Stimulated activated CD8-positive, alpha-beta memory T cell treated with anti-CD3 and anti-CD28 coated beads, Interleukin-7, amount 100 ng/mL, for 48 hours (primary cell): ENCODE results near the gene PRKCA.

Experiments
- DNase-seq, 2 donors: peaks; one replicate each; pipeline ENCODE4 v3.0.0-alpha.2; 2020; ENCODE audit warnings: low read depth in 1 of 2; ENCODE audit errors: extremely low read depth in 1 of 2

The PRKCA gene

DNA sequence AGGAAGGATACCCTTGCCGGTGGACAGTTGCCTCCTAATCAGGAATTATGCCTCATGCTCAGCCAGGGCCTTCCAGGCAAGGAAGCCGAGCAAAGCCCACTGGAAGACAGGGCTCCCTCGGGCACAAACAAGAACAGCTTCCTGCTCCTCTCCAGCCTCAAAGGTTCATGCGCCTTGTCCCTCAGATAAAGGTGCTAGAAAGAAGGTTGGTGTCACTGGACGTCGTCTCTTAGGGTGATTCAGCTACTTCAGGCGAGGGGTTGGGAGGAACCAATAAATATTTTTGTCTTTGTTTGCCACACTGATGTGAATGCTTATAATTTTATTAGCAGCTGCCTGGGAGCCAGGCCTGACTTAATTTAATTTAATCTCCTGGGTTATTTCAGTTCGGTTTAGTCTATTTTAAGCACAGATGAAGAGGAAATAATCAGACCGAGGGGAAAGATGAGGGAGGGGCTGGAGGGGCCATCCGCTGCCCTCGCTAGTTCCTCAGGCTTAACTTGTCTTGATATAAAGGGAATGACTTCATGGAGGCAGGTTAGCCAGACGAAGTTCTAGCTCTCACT, 360.7 kb downstream of the PRKCA start:
- DNase-seq: no peak

DNA sequence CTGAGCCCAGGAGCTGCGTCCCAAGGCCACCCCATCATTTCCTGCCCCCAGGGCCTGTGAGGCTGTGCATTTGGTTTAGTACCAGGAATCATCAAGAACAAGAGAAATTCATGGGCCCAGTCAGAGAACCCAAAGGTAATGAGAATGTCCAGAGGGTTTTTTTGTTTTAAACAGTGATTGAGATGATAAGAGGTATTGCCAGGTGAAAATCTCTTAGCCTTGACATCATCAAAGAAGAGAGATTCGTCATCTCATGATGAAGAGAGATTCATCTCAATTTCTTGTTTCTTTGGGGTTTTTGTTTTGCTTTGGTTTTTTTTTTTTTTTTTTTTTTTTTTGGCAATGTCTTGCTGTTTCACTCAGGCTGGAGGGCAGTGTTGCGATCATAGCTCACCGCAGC, 361.9 kb downstream of the PRKCA start:
- DNase-seq: no peak

DNA sequence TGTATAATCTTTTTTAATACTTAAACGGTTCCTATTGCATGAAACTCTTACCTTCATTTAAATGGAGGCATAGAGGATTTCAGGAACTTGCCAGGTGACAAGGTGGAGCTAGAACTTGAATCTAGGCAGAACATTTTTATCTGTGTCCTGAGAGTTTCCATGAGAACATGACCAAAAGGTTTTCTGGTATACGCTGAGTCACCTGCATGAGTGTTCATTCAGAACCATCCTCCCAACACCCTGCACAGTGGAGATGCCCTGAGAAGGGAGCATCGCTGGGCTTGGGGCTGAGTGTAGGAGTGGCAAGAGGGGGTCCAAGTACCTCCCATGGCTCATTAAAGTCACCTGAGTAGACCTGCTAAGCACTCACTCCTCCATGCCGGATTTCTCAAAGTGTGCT, 362.8 kb downstream of the PRKCA start:
- DNase-seq: no peak

DNA sequence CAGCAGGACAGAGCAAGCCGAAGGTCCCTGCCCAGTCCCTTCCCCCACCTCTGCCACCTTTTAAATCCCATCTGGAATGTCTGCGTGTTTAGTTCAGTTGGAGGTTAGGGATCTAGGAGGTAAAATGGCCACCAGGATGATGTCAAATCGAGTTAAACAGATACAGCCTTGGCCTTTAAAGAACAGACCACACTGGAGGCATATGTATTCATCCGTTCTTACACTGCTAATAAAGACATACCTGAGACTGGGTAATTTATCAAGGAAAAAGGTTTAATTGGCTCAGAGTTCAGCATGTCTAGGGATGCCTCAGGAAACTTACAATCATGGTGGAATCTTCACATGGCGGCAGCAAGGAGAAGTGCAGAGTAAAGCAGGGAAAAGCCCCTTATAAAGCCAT, 364.7 kb downstream of the PRKCA start:
- DNase-seq: no peak

DNA sequence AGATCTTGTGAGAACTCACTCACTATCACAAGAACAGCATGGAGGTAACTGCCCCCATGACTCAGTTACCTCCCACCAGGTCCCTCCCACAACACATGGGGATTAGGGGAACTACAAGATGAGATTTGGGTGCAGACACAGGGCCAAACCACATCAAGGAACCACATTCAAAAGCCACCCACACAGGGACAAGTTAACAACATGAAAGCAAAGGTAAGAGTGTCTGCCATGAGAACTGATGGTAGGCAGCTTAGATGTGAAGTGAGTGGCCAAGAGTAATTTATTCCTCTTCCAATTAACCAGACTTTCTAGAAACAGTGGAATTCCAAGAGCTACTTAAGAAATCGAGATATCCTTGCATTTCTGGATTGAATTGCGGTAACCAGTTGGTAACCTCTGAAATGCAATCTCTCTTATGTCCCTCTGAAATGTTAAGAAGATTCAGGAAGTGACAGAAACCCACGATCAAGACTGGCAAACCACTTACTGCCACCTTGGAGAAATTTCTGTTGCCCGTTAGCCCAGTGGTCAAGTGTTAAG, 365.1 kb downstream of the PRKCA start:
- DNase-seq: peak; percentile 43 to 76

DNA sequence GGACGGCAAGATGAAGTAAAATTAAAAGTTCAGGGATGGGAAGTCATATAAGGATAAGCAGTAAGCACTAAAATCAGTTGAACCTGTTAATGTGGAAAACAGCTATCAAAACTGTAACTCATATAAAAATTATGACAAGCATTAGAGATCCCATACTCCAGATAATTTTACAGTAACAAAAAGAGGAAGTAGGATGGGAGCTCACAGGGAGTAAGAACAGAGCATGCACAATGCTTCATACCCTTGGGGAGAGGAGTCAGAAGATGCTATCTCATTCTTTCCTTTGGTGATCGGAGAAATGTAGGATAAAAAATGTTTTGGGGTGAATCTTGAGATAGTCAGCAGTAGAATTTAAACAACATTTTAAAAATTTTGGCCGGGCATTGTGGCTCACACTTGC, 367.8 kb downstream of the PRKCA start:
- no peak for DNase-seq

DNA sequence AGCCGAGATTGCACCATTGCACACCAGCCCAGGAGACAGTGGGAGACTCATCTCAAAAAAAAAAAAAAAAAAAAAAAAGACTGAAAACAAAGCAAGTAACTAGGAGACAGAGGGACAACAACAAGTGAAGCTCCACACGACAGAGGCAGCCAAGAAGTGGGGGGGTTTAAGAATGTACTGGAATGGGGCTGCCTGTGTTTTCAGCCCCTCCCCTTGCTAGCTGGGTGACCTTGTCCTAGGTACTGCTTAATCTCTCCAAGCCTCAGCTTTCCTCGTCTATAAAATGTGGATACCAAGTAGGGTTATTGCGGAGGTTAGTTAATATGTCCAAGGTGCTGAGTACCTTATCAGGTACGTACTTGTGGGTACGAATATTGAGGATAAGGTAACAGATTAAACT, 368.7 kb downstream of the PRKCA start:
- no peak for DNase-seq

DNA sequence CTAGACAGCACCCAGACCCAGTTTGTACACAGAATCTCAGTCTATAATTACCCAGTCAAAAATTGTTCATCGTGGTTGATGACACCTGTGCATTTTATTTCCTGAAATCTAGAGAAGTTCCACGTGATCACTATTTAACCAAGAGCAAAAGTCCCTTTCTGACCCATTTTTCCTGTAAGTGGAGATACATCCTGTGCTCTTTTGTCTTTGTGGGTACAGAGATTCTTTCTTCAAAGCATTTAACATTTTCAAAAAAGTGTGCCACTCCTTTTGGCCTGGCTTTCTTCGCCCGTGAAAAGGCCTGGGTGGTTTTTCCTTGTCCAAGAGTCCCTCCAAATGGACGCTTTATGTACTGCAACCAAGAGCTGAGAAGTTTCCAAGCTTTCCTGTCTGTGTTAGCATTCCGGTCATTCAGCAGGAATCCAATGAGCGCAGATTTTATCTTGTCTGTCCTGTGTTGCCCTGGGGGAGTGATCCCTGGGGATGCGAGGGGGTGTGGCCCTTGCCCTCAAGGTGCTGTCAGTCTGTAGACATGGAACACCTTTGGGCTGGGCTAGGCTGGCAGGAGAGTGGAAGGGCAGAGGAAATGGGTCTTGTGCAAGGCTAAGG, 371.4 kb downstream of the PRKCA start:
- DNase-seq: peak in 1 of 2 donors; percentile 15

DNA sequence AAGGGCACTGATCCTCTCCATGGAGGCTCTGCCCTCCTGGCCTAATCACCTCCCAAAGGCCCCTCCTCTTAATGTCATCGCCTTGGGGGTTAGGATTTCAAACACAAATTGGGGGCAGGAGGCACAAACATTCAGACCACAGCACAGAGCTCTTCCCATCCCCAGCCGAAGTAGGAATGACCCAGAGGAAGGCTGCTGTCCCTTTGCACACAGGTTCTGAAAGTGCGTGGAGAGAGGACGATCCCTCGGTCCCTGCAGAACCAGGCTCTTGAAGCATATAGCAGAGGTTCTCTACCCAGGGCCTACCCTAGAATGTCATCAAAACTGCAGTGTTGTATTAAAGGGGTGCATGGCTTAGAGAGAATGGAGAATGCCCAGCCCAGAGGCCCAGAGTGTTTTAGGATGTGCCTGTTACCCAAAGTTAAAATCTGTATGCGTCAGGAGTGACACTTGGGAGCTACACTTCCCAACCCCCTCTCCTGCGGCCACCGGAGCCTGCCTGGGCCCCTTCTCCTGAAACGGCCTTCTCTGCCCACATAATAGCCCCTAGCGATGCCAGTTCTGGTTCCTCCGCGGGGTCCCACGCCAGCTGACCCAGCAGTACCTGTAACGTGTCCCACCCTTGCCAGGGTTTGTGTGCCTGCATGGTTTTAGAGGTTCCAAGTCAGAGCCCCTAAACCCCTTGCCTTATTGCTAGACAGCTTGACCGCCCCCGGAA, 373.0 kb downstream of the PRKCA start:
- no peak for DNase-seq

DNA sequence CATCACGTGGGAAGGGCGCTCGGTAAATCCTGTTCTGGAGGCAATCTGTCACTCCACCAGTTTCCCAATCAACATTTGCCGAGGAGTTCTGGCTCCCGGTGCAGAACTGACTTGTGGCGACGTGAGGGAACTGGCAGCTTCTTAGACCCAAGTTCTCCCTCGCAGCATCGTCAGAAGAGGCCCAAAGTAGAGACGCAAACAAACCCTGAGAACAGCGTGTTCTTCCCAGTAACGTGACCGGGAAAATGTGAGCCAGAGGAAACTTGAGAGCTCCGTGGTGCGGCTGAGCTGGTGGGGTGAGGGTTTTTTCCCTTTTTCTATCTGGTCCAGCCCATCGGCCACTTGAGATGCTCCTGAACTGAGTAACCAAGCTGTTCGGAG, 373.6 kb downstream of the PRKCA start:
- DNase-seq: no peak

DNA sequence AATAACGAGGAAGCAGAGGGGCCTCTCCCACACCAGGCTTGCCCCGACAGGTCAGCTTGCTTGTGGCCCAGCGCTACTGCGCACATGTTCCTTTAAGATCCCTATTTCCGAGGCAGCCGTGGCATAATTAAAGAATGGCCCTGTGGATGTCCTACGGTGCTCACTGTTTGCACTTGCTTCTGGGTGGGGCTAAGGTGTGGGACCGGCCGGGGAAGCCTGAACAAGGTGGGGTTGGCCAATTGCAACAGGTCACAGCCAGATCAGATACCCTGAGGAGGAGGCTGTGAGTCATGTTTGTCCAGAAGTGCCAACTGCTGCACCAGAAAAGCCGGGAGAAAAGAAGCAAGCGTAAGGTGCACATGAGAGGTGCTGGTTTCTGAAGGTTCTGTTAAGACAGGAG, 374.0 kb downstream of the PRKCA start:
- DNase-seq: no peak

DNA sequence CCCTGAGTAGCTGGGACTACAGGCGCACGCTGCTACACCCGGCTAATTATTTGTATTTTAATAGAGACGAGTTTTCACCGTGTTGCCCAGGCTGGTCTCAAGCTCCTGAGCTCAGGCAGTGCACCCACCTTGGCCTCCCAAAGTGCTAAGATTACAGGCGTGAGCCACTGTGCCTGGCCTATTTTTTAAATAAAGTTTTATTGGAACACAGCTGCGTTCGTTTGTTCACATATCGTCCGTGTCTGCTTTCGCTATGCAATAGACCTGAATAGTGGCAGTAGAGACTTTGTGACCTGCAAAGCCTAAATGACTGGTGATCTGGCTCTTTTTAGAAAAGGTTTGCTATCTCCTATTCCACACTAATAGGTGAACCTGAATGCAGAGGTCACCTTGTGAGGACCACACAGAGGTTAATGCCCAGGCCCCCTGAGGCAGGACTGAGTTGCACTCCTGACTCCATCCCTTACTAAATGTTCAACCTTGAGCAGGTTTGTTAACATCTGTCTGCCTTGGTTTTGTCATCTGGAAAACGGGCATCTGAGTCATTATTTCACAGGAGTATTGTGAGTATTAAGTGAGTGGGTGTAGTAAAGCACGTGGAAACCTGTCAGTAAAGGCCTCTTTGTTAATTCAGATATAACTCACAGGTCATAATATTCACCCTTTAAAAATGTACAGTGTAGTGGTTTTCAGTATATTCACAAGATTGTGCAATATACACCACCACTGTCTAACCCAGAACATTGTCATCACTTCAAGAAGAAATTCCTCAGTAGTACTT, 375.0 kb downstream of the PRKCA start:
- no peak for DNase-seq

DNA sequence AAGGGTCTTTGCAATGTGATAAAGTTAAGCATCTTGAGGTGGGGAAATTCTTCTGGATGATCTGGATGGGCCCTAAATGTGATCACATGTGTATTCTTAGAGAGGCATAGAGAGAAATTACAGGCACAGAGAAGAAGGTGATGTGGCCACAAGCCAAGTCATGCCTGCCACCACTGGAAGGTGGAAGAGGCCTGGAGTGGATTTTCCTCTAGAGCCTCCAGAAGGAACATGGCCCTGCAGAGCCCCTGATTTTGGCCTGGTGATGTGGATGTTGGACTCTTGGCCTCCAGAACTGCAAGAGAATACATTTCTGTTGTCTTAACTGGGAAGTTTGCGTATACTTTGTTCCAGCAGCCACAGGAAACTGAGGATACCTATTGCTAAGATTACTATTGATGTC, 375.6 kb downstream of the PRKCA start:
- DNase-seq: no peak

DNA sequence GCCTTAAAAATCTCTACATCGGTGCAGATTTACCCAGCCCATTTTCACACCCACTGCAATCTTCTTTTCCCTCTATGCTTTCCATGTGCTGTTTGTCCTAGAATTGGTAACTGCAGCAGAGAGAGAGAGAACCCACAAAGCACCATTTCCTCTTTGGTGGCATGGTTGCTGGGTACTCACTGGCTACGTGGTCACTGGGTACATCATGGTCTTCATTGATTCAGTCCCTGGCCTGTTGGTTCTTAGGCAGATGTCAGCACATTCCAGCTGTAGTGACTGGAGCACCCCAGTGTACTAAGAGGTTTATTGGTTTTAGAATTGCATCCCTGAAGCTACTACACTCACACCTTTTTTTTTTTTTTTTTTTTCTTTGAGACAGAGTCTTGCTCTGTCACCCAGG, 376.4 kb downstream of the PRKCA start:
- no peak for DNase-seq

DNA sequence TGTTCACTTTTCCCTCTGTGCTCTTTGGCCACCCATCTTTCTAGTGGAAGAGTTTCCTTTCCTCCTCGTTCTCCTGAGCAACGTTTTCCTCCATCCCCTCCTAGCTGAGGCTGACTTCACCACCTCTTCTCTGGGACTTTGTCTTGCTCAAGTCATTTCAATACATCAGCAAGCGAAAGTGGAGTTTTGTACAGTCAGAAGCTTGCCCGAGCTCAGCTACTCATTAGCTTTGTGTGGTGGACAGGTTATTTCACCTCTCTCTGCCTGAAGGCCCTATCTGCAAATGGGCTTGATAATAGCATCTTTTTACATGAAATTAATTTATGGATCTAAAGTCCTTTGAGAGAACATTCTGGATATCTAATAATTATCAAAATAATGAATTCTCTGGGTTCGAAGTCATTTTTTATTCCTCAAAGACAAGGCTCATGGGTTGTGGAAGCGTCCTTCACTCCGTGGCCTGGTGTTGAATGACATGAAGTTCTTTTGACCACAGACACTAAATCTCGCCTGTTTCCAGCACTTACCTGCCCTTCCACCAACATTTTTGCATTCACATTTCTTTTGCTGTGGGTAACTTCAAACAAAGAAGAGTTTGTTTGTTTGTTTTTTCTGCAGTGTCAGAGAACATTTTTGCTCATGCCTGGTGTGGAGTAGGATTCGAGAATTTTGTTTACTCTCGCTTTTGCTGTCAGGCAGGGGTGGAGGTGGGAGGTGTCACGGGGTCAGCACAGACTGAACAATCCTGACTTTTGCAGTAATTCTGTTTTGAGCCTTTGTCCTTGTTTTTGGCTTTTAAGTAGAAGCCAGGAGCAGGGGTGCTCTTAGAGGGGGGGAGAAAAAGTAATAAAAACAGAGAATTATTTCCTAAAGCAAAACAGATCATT, 377.5 kb downstream of the PRKCA start:
- no peak for DNase-seq

DNA sequence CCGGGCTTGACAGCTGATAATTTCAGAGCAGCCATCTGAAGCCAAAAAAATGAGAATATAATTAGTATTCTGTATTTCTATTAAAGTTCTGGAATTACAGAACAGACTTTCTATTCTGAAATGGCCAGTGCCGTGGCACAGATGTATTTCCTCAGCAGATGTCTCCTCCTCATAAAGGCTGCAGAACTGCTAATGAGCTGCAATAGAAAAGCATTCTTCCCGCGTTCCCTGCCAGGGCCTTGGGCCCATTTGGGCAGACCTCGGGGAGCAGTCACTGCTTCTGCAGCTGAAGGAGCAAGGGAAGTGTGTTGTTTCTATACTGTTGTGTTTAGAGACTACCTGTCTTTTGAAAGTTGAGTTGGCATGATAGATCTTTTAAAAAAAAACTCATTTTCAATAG, 379.9 kb downstream of the PRKCA start:
- no peak for DNase-seq

DNA sequence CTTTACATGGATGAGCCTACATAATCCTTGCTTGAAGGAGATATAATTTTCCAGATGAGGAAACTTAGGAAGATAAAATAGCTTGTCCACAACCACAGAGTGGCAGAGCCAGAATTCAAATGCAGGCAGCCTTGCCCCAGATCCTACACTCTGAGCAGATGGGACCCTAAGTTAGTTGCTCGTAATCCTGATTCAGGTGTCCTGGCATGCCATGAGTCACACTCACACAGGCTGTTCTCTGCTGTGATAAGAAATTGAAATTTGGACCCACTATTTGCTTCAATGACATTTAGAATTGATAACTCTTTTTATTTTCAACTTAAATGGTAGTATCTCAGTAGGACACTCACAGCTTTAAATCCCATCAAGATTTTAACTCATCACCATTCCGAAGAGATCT, 381.8 kb downstream of the PRKCA start:
- DNase-seq: no peak

DNA sequence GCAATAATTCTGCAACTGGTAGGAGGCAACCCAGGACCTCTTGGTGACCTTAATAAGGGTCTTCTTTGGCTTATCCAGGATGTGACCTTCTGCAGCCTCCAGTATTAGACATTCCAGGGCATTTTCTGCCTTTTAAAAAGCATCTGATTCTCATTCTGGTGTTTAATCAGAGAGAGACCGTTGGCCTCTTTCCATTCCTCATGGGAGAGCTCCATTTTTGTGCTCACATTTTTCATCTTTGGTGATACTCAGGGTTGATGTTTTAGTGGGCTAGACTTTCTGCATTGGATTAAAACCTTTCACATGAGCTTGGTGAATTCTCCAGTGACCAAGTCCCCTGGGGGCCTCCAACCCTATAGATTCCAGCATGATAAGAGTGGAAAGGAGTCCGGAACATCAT, 382.3 kb downstream of the PRKCA start:
- DNase-seq: no peak

DNA sequence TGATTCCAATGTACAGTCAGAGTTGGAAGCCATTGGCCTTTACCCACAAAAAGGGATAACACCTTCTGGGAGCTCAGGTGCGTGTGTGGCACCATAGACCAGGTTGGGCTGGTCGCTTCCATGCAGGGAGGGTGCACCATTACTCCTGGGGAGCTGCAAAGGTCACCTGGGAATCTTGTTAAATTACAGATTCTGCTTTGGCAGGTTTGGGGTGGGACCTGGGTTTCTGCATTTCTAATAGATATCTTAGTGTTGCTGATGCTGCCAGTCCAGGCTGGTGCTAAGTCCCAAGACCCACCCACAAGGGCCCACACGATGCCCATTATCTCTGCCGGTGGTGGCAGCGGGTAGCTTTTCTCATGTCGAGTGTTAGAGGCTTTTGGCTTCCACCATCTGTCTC, 384.2 kb downstream of the PRKCA start:
- no peak for DNase-seq

DNA sequence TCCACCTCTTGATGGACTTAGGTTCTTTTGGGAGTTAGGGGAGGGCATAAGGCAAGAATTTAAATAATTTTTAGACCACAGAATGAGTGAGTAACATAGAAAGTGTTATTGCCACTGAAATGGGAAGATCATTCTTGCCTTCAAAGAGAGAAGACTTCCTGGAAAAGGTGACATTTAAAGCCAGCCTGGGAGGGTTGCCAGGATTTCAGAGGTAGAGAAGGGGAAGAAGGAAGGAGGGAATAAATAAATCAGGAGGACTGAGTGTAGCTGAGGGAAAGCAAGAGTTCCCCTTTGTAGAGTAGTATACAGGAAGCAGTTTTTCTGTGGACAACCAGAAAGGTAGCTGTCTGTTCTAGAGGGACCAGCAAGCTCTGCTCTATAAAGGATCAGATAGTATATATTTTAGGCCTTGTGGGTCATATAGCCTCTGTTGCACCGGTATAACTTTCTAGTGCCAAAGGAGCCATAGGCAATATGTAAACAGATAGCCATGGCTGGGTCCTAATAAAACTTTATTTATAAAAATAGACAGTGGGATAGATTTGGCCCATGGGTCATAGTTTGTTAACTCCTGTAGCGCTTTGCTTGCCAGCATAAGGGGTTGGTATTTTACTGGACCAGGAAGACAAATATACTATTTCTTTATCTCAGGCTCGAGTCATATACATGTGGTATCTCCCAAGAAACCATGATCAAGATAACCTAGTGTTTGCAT, 385.3 kb downstream of the PRKCA start:
- DNase-seq: no peak
